Spleen (tissue), 11 donors: ENCODE results near the gene SLCO1A2. TPM values are rescaled to one million over a fixed set of nuclear protein-coding genes. Genes with fewer than 3 reads are reported as not detected.

Experiments
- DNase-seq: peaks from one replicate; pipeline ENCODE4 v3.0.0-alpha.2; 2020
- H3K27ac ChIP-seq, 8 donors: fragments of 200-600 bp; sonication (generic) in 7 of 8; 1 replicate in 4 of 8; 2 replicates in 4 of 8; pipeline versions ENCODE4 v1.5.0 to v1.8.0; 2016 to 2021; ENCODE audit warnings: inconsistent platforms in 4 of 8, mild to moderate bottlenecking in 4 of 8, moderate library complexity in 1 of 8
- H3K27me3 ChIP-seq, 7 donors: fragments of 200-600 bp; sonication (generic) in 6 of 7; replicated peaks in 1 of 7; 1 replicate in 4 of 7; 2 replicates in 3 of 7; pipeline versions ENCODE4 v1.5.0 to v1.8.0; 2016 to 2021; ENCODE audit warnings: inconsistent platforms in 3 of 7, mild to moderate bottlenecking in 1 of 7
- H3K36me3 ChIP-seq, 6 donors: fragments of 200-600 bp; sonication (generic) in 5 of 6; 1 replicate in 4 of 6; 2 replicates in 2 of 6; pipeline versions ENCODE4 v1.5.0 to v1.8.0; 2016 to 2021; ENCODE audit warnings: inconsistent platforms in 2 of 6
- H3K4me1 ChIP-seq, 6 donors: fragments of 200-600 bp; sonication (generic) in 5 of 6; 1 replicate in 3 of 6; 2 replicates in 3 of 6; pipeline versions ENCODE4 v1.5.0 to v1.8.0; 2016 to 2021; ENCODE audit warnings: inconsistent platforms in 3 of 6
- H3K4me3 ChIP-seq, 8 donors: fragments of 200-600 bp; sonication (generic) in 7 of 8; 1 replicate in 4 of 8; 2 replicates in 4 of 8; pipeline versions ENCODE4 v1.5.0 to v1.8.0; 2016 to 2021; ENCODE audit warnings: inconsistent platforms in 4 of 8, mild to moderate bottlenecking in 4 of 8, moderate library complexity in 2 of 8
- H3K9me3 ChIP-seq, 8 donors: fragments of 200-600 bp; sonication (generic) in 7 of 8; 1 replicate in 4 of 8; 2 replicates in 4 of 8; pipeline versions ENCODE4 v1.5.0 to v1.8.0; 2016 to 2021; ENCODE audit warnings: inconsistent platforms in 4 of 8
- POLR2A ChIP-seq, 3 donors: fragments of 450-650 bp; IDR thresholded peaks; one replicate each; pipeline ENCODE4 v1.5.1; 2017; ENCODE audit warnings: antibody characterized with exemption in 3 of 3, mild to moderate bottlenecking in 1 of 3
- POLR2AphosphoS5 ChIP-seq, 3 donors: sonication (generic); formaldehyde crosslinking; IDR thresholded peaks; one replicate each; pipeline ENCODE4 v1.5.1; 2017; ENCODE audit warnings: antibody characterized with exemption in 3 of 3
- WGBS, 5 donors: extraction: QIAGEN DNeasy Blood & Tissue Kit in 3 of 5; methylation state at CpG; one replicate each; pipeline versions ENCODE4 v1.1.5 to v1.1.7; 2013 to 2018; 5-methylcytosine and 5-hydroxymethylcytosine counted together
- intact Hi-C: fragments of 100-400 bp; cut with DNase I; formaldehyde crosslinking; loops from one replicate; pipeline ENCODE4 v1.15.0; 2023; ENCODE audit warnings: low total_unique reads
- polyA plus RNA-seq, 3 donors: library from polyadenylated mRNA; stranded (reverse); fragments of 200-250 nt; gene quantifications; one replicate each; pipeline ENCODE4 v1.2.1, GENCODE V29; 2013
- total RNA-seq, 7 donors: library from RNA; depleted of rRNA in 3 of 7; stranded (reverse); fragments of >200 nt in 3 of 7; fragmentation: NEBNext Ultra II Directional in 4 of 7; extraction: Animal tissue kit (Norgen Biotek cat#: 25700) in 4 of 7; gene quantifications; one replicate each; pipeline versions ENCODE4 v1.1.0 to v1.2.1, GENCODE V29; 2016 to 2021
- TF ChIP-seq, protein P1 (sequence below), 11 experiments: fragments of 200-600 bp in 7 of 11; fragments of 450-650 bp in 4 of 11; sonication (generic) in 4 of 11; IDR thresholded peaks in 8 of 11; conservative IDR thresholded peaks in 3 of 11; 1 replicate in 7 of 11; 2 replicates in 4 of 11; pipeline versions ENCODE4 v1.4.0 to v1.8.0; 2016 to 2021; ENCODE audit warnings: antibody characterized with exemption in 11 of 11, inconsistent platforms in 4 of 11, mild to moderate bottlenecking in 1 of 11
- donor health status: healthy with polysubstance abuse.
- donor health status: DM: no; HTN: no; CAD: no; lungs with moderate emphysema.
- donor health status: DM: no; HTN: no; CAD: no.
- donor health status: Bipolar disorder and iron deficiency.
- donor health status: healthy.
- donor health status: DM: no; HTN: no; CAD: no.
- donor health status: DM: yes; HTN: yes; CAD: no.

SLCO1A2 gene
- total and polyA plus RNA-seq, 10 donors = 0.06 to 2.5 (median 0.27) TPM

DNA sequence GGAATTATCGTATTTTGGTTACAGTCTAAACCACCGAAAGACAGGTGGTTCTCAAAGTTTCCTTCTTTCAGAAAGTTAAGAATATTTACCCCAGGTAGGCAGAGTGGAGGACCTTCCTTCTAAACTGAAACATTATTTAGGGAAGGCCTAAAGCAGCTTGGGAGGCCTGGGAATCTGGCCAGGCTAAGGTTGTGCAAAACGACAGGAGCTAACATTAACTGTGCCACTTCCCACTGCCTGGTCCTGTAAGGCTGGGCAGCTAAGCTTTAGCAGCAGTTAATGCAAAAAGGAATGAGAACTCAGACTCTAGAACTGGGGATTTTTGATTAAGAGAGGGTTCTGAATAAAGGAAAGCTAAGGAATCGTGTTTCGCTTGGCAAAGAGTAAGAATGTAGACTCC lies 82.6 kb downstream of the SLCO1A2 start:
- H3K4me3 ChIP-seq = no peak overlapping the region
- H3K27ac ChIP-seq = no peak overlapping the region
- 80 to 85% (median 83%) methylated on average over 5 of the region's 5 CpGs for WGBS, 5 donors
- intact Hi-C loops = no loop called here
- peaks cover 0 to 3% (median under 1%) of the 10 kb centered on the region in 8 donors for H3K9me3 ChIP-seq
- TF ChIP-seq POLR2A (IDR thresholded peaks at IDR 0.05) (no peak), POLR2AphosphoS5 (IDR thresholded peaks at IDR 0.05) (no peak)
- TF ChIP-seq, protein P1, sequence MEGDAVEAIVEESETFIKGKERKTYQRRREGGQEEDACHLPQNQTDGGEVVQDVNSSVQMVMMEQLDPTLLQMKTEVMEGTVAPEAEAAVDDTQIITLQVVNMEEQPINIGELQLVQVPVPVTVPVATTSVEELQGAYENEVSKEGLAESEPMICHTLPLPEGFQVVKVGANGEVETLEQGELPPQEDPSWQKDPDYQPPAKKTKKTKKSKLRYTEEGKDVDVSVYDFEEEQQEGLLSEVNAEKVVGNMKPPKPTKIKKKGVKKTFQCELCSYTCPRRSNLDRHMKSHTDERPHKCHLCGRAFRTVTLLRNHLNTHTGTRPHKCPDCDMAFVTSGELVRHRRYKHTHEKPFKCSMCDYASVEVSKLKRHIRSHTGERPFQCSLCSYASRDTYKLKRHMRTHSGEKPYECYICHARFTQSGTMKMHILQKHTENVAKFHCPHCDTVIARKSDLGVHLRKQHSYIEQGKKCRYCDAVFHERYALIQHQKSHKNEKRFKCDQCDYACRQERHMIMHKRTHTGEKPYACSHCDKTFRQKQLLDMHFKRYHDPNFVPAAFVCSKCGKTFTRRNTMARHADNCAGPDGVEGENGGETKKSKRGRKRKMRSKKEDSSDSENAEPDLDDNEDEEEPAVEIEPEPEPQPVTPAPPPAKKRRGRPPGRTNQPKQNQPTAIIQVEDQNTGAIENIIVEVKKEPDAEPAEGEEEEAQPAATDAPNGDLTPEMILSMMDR (IDR thresholded peaks at IDR 0.05 in 8 of 11, conservative IDR thresholded peaks at IDR 0.05 in 3 of 11) = no peak
- no peak for DNase-seq
- H3K36me3 ChIP-seq = no peaks in the 10 kb centered on the region
- no peaks in the 10 kb centered on the region for H3K27me3 ChIP-seq
- H3K4me1 ChIP-seq = no peaks in the 10 kb centered on the region

DNA sequence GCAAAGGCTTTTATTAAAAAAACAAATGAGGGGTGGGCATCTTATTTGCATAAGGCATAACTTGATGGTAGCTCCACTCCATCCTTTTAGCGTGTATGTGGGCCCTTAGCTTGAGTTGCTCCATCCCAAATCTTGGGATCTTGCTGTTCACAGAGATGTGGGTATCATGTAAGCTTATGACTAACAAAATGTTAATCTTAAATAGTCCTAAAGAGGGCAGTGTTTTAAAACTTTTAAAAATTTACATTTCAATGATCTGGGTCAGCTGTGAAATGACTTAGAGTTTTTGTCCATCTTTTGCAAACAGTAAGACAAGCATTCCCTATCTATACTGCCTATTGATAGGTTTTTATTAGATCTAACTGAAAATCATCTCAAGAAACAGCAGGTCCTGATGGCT lies 86.0 kb downstream of the SLCO1A2 start:
- Histone ChIP-seq H3K36me3 (no peaks in the 10 kb centered on the region), H3K4me1 (no peaks in the 10 kb centered on the region), H3K27me3 (no peaks in the 10 kb centered on the region), H3K4me3 (no peak overlapping the region), H3K9me3 (no peaks in the 10 kb centered on the region), H3K27ac (no peak overlapping the region)
- no peak for DNase-seq
- WGBS, 5 donors = 69 to 95% (median 73%) methylated on average over 1 of the region's 1 CpG
- intact Hi-C loops = no loop called here
- TF ChIP-seq POLR2AphosphoS5 (IDR thresholded peaks at IDR 0.05) (no peak), POLR2A (IDR thresholded peaks at IDR 0.05) (no peak)
- TF ChIP-seq, protein P1 (IDR thresholded peaks at IDR 0.05 in 8 of 11, conservative IDR thresholded peaks at IDR 0.05 in 3 of 11) = no peak

DNA sequence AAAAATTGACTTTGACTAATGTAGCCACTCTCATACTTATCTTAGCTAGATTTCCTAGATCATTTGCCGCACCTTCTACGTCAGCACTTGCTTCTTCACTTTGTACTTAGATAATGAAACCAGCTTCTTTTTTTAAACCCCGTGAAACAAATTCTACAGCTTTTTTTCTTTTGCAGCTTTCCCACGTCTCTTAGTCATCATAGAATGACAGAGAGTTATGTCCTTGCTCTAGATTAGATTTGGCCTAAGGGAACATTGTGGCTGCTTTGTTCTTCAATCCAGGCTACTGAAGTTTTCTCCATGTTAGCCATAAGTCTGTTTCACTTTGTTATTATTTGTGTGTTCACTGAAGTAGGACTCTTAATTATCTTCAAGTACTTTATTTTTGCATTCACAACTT lies 94.9 kb downstream of the SLCO1A2 start:
- TF ChIP-seq POLR2AphosphoS5 (IDR thresholded peaks at IDR 0.05) (no peak), POLR2A (IDR thresholded peaks at IDR 0.05) (no peak)
- TF ChIP-seq, protein P1 (IDR thresholded peaks at IDR 0.05 in 8 of 11, conservative IDR thresholded peaks at IDR 0.05 in 3 of 11) = no peak
- Histone ChIP-seq H3K9me3 (peaks cover 0 to 8% (median 0%) of the 10 kb centered on the region in 8 donors), H3K36me3 (no peaks in the 10 kb centered on the region), H3K4me3 (no peak overlapping the region), H3K27ac (no peak overlapping the region), H3K27me3 (no peaks in the 10 kb centered on the region), H3K4me1 (no peaks in the 10 kb centered on the region)
- intact Hi-C loops = no loop called here
- WGBS, 5 donors = 79 to 86% (median 83%) methylated on average over 4 of the region's 4 CpGs
- DNase-seq = no peak

DNA sequence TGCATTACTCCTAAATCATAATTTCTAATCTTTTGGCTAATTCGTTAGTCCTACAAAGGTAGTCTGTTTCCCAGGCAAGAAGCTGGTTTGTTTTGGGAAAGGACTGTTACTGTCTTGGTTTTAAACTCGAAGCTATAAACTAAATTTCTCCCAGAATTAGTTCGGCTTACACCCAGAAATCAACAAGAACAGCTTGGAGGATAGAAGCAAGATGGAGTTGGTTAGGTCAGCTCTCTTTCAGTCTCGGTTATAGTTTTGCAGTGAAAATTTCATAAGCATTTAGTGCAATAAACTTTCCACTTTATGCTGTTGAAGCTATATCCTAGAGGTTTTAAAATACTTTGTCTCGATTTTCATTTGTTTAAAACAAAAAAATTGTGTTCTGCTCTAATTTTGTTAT lies 100.3 kb downstream of the SLCO1A2 start:
- no peaks in the 10 kb centered on the region for H3K4me1 ChIP-seq
- H3K9me3 ChIP-seq = peaks cover 0 to 8% (median 0%) of the 10 kb centered on the region in 8 donors
- no peak overlapping the region for H3K4me3 ChIP-seq
- H3K27ac ChIP-seq = no peak overlapping the region
- 73 to 84% (median 82%) methylated on average over 5 of the region's 5 CpGs for WGBS, 5 donors
- TF ChIP-seq POLR2AphosphoS5 (IDR thresholded peaks at IDR 0.05) (no peak), POLR2A (IDR thresholded peaks at IDR 0.05) (no peak)
- TF ChIP-seq, protein P1 (IDR thresholded peaks at IDR 0.05 in 8 of 11, conservative IDR thresholded peaks at IDR 0.05 in 3 of 11) = no peak
- no peaks in the 10 kb centered on the region for H3K27me3 ChIP-seq
- DNase-seq = no peak
- intact Hi-C loops = no loop called here
- no peaks in the 10 kb centered on the region for H3K36me3 ChIP-seq
